ENCODE results near the gene CACNA1B.

GRCh38 chr9:138073408-138073807, 195.8 kb downstream of the CACNA1B start:
- TF ChIP-seq, protein P1, sequence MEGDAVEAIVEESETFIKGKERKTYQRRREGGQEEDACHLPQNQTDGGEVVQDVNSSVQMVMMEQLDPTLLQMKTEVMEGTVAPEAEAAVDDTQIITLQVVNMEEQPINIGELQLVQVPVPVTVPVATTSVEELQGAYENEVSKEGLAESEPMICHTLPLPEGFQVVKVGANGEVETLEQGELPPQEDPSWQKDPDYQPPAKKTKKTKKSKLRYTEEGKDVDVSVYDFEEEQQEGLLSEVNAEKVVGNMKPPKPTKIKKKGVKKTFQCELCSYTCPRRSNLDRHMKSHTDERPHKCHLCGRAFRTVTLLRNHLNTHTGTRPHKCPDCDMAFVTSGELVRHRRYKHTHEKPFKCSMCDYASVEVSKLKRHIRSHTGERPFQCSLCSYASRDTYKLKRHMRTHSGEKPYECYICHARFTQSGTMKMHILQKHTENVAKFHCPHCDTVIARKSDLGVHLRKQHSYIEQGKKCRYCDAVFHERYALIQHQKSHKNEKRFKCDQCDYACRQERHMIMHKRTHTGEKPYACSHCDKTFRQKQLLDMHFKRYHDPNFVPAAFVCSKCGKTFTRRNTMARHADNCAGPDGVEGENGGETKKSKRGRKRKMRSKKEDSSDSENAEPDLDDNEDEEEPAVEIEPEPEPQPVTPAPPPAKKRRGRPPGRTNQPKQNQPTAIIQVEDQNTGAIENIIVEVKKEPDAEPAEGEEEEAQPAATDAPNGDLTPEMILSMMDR (conservative IDR thresholded peaks at IDR 0.05; ENCODE audit: low read depth, low read length): no peak
- TF ChIP-seq EZH2 (IDR thresholded peaks at IDR 0.05; ENCODE audit: borderline replicate concordance, low read depth, low read length, poor library complexity, severe bottlenecking): no peak
